Smooth muscle cell (in vitro differentiated cells): ENCODE results near the gene RAB7B. TPM values are rescaled to one million over a fixed set of nuclear protein-coding genes. Genes with fewer than 3 reads are reported as not detected.

Source experiments
- DNase-seq: peaks from one replicate; lab custom pipeline; 2025; ENCODE audit not compliant: unreplicated experiment; lab: John Stamatoyannopoulos, UW
- H2AFZ ChIP-seq: fragments of 200-600 bp; sonication (generic); 2 replicates; pipeline ENCODE4 v1.6.0; 2016; ENCODE audit warnings: antibody characterized with exemption, low read depth, mild to moderate bottlenecking
- H3F3A ChIP-seq: fragments of 200-600 bp; sonication (generic); 2 replicates; pipeline ENCODE4 v1.6.0; 2017; ENCODE audit warnings: antibody characterized with exemption, low read depth
- H3K27ac ChIP-seq: fragments of 200-600 bp; sonication (generic); 2 replicates; pipeline ENCODE4 v1.5.1; 2016; ENCODE audit warnings: low read depth, mild to moderate bottlenecking
- H3K27me3 ChIP-seq: fragments of 200-600 bp; sonication (generic); 2 replicates; pipeline ENCODE4 v1.6.1; 2016; ENCODE audit warnings: low read depth, mild to moderate bottlenecking
- H3K36me3 ChIP-seq: fragments of 200-600 bp; sonication (generic); 2 replicates; pipeline ENCODE4 v1.5.1; 2016; ENCODE audit warnings: low read depth
- H3K4me1 ChIP-seq: fragments of 200-600 bp; sonication (generic); 2 replicates; pipeline ENCODE4 v1.5.1; 2016; ENCODE audit warnings: low read depth
- H3K4me2 ChIP-seq: fragments of 200-600 bp; sonication (generic); 2 replicates; pipeline ENCODE4 v1.6.0; 2016; ENCODE audit warnings: mild to moderate bottlenecking
- H3K4me3 ChIP-seq: fragments of 200-600 bp; sonication (generic); 2 replicates; pipeline ENCODE4 v1.5.1; 2016; ENCODE audit warnings: mild to moderate bottlenecking
- H3K79me2 ChIP-seq: fragments of 200-600 bp; sonication (generic); 2 replicates; pipeline ENCODE4 v1.6.0; 2016; ENCODE audit warnings: low read depth, mild to moderate bottlenecking
- H3K9ac ChIP-seq: fragments of 200-600 bp; sonication (generic); 2 replicates; pipeline ENCODE4 v1.6.0; 2016; ENCODE audit warnings: low read depth
- H3K9me3 ChIP-seq: fragments of 200-600 bp; sonication (generic); replicated peaks from 2 replicates; pipeline ENCODE4 v1.5.1; 2016; ENCODE audit warnings: low read depth
- H4K20me1 ChIP-seq: fragments of 200-600 bp; sonication (generic); 2 replicates; pipeline ENCODE4 v1.6.0; 2016; ENCODE audit warnings: low read depth
- WGBS: methylation state at CpG from one replicate; pipeline ENCODE4 v1.1.7; 2016; ENCODE audit warnings: low lambda C conversion rate; 5-methylcytosine and 5-hydroxymethylcytosine counted together
- polyA plus RNA-seq: library from polyadenylated mRNA; unstranded; fragments of >200 nt; fragmentation: Nextera tagmentation; extraction: Ambion mirVana; gene quantifications from 2 replicates; pipeline ENCODE4 v1.2.1, GENCODE V29; 2016
- total RNA-seq: library from RNA; depleted of rRNA; stranded (reverse); fragments of >200 nt; gene quantifications from 2 replicates; pipeline ENCODE4 v1.2.3, GENCODE V29; 2014
- TF ChIP-seq, protein P1 (sequence below): fragments of 200-600 bp; sonication (generic); IDR thresholded peaks from 2 replicates; pipeline ENCODE4 v1.5.1; 2017; ENCODE audit warnings: borderline replicate concordance, mild to moderate bottlenecking, antibody characterized with exemption; ENCODE audit not compliant: insufficient read depth, poor library complexity, severe bottlenecking

RAB7B gene
- total and polyA plus RNA-seq, 2 experiments from 2014 or later, result 13.0 to 13.6 TPM

DNA sequence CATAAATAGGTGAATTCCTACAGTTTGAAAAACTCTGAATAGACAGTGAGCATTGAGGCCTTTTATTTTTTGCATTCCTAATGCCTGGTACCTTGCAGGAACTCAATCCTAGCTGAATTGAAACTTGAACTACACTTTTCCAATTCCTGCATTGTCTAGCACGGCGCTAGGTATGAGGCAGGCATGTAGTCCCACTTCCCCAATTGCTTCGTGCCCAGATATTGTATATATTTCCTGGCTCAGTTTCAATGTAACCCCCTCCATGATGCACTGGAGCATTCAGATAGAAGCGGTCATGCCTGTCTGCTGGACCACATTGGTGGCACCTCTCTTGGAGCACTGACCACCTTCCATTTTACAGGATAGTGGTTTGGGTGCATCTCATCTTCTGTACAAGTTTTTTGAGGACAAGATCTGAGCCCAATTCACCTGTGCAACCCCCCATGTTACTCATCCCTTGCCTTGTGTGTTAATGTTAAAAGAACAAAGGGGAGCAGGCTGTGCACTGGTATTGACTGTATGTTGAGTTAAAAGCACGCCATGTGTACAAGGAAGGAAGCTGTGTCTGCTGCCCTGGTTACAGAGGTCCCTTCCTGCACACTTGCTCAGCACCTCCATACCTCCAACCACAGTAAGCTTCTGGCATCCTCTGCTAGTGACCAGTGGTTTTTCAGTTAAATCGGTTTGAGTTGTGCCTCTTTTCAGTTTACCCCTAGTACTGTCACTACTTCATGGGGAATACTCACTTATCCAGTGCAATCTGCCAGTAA lies 10.0 kb upstream of the RAB7B start:
- Histone ChIP-seq H3K4me3 (no peak overlapping the region), H3K4me1 (no peaks in the 10 kb centered on the region), H3F3A (no peaks in the 10 kb centered on the region), H3K79me2 (no peaks in the 10 kb centered on the region), H4K20me1 (no peaks in the 10 kb centered on the region), H3K9me3 (no peaks in the 10 kb centered on the region), H3K9ac (no peak overlapping the region), H3K36me3 (no peaks in the 10 kb centered on the region), H2AFZ (no peak overlapping the region), H3K4me2 (no peak overlapping the region), H3K27me3 (no peaks in the 10 kb centered on the region), H3K27ac (no peak overlapping the region)
- no peak for DNase-seq
- 96% methylated on average over 6 of the region's 6 CpGs for WGBS
- TF ChIP-seq, protein P1, sequence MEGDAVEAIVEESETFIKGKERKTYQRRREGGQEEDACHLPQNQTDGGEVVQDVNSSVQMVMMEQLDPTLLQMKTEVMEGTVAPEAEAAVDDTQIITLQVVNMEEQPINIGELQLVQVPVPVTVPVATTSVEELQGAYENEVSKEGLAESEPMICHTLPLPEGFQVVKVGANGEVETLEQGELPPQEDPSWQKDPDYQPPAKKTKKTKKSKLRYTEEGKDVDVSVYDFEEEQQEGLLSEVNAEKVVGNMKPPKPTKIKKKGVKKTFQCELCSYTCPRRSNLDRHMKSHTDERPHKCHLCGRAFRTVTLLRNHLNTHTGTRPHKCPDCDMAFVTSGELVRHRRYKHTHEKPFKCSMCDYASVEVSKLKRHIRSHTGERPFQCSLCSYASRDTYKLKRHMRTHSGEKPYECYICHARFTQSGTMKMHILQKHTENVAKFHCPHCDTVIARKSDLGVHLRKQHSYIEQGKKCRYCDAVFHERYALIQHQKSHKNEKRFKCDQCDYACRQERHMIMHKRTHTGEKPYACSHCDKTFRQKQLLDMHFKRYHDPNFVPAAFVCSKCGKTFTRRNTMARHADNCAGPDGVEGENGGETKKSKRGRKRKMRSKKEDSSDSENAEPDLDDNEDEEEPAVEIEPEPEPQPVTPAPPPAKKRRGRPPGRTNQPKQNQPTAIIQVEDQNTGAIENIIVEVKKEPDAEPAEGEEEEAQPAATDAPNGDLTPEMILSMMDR, result no peak

DNA sequence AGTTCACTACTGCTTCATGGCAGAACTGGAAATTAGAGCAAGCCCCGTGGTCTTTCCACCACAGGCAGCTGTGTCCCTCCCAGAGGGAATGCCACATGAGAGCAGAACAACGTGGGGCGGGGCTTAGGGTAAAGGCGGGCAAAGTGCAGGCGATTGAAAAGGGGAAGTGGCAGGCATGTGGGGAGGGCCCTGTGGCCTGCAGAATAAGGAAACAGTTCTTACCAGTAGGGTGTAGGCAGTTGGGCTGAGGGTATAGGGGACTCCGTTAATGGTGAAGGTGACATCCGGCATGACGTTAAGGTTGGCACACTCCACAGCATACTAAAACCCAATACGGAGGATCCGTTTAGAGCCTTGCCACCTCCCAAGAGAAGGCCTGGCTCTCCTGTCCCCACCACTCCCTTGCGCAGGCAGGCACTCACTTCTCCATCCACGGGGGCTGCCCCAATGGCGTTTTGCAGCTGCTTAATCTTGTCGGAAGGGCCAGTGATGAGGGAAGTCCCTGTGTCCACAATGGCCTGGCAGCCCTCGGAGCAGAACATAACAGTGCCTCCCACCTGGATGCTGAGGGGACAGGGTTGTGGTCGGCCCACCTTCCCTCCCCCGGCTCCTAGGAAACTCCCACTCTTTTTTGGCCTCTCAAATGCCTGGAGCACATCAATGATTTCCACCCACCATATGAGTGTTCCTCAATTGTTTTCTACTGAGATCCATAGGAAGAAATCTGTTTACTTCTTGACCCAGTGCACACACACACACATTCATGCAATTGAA lies 9.1 kb upstream of the RAB7B start:
- no peak overlapping the region for H3K4me2 ChIP-seq
- no peaks in the 10 kb centered on the region for H4K20me1 ChIP-seq
- H3K36me3 ChIP-seq, result no peaks in the 10 kb centered on the region
- no peak overlapping the region for H3K4me3 ChIP-seq
- no peak overlapping the region for H3K9ac ChIP-seq
- H3K9me3 ChIP-seq, result no peaks in the 10 kb centered on the region
- no peaks in the 10 kb centered on the region for H3K79me2 ChIP-seq
- no peak overlapping the region for H3K27ac ChIP-seq
- H3K27me3 ChIP-seq, result no peaks in the 10 kb centered on the region
- H2AFZ ChIP-seq, result no peak overlapping the region
- WGBS, result 82% methylated on average over 17 of the region's 17 CpGs
- H3F3A ChIP-seq, result no peaks in the 10 kb centered on the region
- TF ChIP-seq, protein P1, result no peak
- H3K4me1 ChIP-seq, result no peaks in the 10 kb centered on the region
- no peak for DNase-seq

DNA sequence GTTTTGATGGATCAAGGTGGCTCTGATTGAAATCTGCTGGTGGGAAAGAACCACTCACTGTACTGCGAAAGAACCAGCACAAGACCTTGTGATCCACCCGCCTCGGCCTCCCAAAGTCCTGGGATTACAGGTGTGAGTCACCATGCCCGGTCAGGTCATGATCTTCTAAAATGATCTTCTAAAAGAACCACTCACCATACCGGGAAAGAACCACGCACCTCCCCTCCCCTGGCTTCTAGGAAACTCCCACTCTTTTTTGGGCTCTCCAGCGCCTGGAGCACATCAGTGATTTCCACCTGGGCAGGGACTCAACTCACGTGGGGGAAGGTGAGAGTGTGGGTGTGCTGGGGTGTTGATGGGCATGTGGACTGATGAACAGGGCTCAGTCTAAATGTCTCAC lies 7.9 kb upstream of the RAB7B start:
- TF ChIP-seq, protein P1, result no peak
- H3K79me2 ChIP-seq, result no peaks in the 10 kb centered on the region

More for the DNA sequence above, 7.9 kb upstream of the RAB7B start:
- DNase-seq, result no peak
- no peak overlapping the region for H2AFZ ChIP-seq
- no peaks in the 10 kb centered on the region for H4K20me1 ChIP-seq
- H3K27ac ChIP-seq, result no peak overlapping the region
- H3K9me3 ChIP-seq, result no peaks in the 10 kb centered on the region
- no peak overlapping the region for H3K9ac ChIP-seq
- no peaks in the 10 kb centered on the region for H3K36me3 ChIP-seq
- no peaks in the 10 kb centered on the region for H3K4me1 ChIP-seq
- no peak overlapping the region for H3K4me3 ChIP-seq
- H3K4me2 ChIP-seq, result no peak overlapping the region
- WGBS, result 77% methylated on average over 8 of the region's 8 CpGs
- no peaks in the 10 kb centered on the region for H3F3A ChIP-seq
- no peaks in the 10 kb centered on the region for H3K27me3 ChIP-seq
